ENCODE results near the gene GPR153.

GPR153 gene

GRCh38 chr1:6199298-6200187, 61.4 kb downstream of the GPR153 start, which contains the start of gene RPL22:
Gene RPL22, minus strand, starts transcription at chr1:6199595. Its CDS starts 22 bp downstream, at chr1:6199573.
- peak; percentile 97 for DNase-seq (ENCODE audit: low spot score)

DNA sequence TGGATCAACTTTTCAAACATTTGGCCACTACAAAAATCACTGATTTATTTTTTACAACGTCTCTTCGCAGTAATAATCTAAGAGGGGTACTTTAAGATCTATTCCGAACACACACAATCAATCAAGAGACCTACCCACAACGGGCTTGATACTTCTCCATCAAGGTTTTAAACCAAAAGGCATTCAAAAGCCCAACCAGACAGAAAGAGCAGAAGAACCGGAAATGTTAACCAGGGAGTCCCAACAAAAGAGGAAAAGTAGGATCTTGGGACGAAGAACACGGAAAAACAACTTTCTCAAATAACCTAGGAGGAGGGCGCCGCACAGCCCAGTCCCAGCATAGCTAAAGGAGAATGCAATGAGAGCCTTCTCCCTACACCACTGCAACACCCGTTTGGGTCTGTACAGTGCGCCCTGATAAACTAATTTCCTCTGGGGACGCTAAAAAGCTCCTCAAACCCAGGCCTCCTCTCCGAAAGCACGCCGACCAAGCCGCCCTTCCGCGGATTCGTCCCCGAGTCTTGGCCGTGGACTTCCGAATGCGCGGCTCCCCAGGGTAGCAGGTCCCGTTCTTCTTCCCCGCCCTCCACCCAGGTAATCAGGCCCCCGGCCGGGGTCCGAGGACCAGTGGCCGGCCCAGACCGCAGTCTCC, 62.1 kb downstream of the GPR153 start:
- DNase-seq (ENCODE audit: low spot score): no peak

GRCh38 chr1:6197746-6198427, 63.0 kb downstream of the GPR153 start:
- DNase-seq (ENCODE audit: low spot score): no peak
